Suprapubic skin (tissue), 4 donors: ENCODE data around the gene TAS1R3. TPM values are rescaled to one million over a fixed set of nuclear protein-coding genes. Genes with fewer than 3 reads are reported as not detected.

Experiments
- DNase-seq, 2 donors: peaks; one replicate each; pipeline ENCODE4 v3.0.0-alpha.2; 2019; ENCODE audit warnings: low spot score in 2 of 2
- H3K27ac ChIP-seq: fragments of 200-600 bp; sonication (generic); one replicate; pipeline ENCODE4 v1.5.1; 2019
- H3K27me3 ChIP-seq: fragments of 200-600 bp; sonication (generic); one replicate; pipeline ENCODE4 v1.5.1; 2019
- H3K36me3 ChIP-seq: fragments of 200-600 bp; sonication (generic); one replicate; pipeline ENCODE4 v1.5.1; 2019
- H3K4me1 ChIP-seq: fragments of 200-600 bp; sonication (generic); one replicate; pipeline ENCODE4 v1.5.1; 2019
- H3K4me3 ChIP-seq: fragments of 200-600 bp; sonication (generic); one replicate; pipeline ENCODE4 v1.5.1; 2019; ENCODE audit warnings: mild to moderate bottlenecking
- H3K9me3 ChIP-seq: fragments of 200-600 bp; sonication (generic); one replicate; pipeline ENCODE4 v1.5.1; 2019
- EP300 ChIP-seq: sonication (generic); formaldehyde crosslinking; IDR thresholded peaks from one replicate; pipeline ENCODE4 v1.6.1; 2017; ENCODE audit warnings: antibody characterized with exemption
- POLR2A ChIP-seq, 2 donors: fragments of 450-650 bp; IDR thresholded peaks; one replicate each; pipeline ENCODE4 v1.6.1; 2017; ENCODE audit warnings: antibody characterized with exemption in 2 of 2, mild to moderate bottlenecking in 2 of 2, moderate library complexity in 2 of 2
- POLR2AphosphoS5 ChIP-seq, 3 donors: sonication (generic); formaldehyde crosslinking; IDR thresholded peaks; one replicate each; pipeline ENCODE4 v1.6.1; 2017; ENCODE audit warnings: antibody characterized with exemption in 3 of 3
- WGBS: methylation state at CpG from one replicate; pipeline ENCODE4 v1.1.5; 2018; 5-methylcytosine and 5-hydroxymethylcytosine counted together
- total RNA-seq, 4 donors: library from RNA; depleted of rRNA; stranded (reverse); fragments of >200 nt; gene quantifications; one replicate each; pipeline ENCODE4 v1.1.0, GENCODE V29; 2016
- TF ChIP-seq, protein P1 (sequence below), 2 donors: fragments of 200-600 bp in 1 of 2; fragments of 450-650 bp in 1 of 2; sonication (generic) in 1 of 2; IDR thresholded peaks; one replicate each; pipeline ENCODE4 v1.5.1; 2016 to 2019; ENCODE audit warnings: antibody characterized with exemption in 2 of 2, mild to moderate bottlenecking in 1 of 2, moderate library complexity in 1 of 2

Gene TAS1R3
- total RNA-seq, 4 donors from 2014 or later: 0.56 to 1.8 (median 0.82) TPM

DNA sequence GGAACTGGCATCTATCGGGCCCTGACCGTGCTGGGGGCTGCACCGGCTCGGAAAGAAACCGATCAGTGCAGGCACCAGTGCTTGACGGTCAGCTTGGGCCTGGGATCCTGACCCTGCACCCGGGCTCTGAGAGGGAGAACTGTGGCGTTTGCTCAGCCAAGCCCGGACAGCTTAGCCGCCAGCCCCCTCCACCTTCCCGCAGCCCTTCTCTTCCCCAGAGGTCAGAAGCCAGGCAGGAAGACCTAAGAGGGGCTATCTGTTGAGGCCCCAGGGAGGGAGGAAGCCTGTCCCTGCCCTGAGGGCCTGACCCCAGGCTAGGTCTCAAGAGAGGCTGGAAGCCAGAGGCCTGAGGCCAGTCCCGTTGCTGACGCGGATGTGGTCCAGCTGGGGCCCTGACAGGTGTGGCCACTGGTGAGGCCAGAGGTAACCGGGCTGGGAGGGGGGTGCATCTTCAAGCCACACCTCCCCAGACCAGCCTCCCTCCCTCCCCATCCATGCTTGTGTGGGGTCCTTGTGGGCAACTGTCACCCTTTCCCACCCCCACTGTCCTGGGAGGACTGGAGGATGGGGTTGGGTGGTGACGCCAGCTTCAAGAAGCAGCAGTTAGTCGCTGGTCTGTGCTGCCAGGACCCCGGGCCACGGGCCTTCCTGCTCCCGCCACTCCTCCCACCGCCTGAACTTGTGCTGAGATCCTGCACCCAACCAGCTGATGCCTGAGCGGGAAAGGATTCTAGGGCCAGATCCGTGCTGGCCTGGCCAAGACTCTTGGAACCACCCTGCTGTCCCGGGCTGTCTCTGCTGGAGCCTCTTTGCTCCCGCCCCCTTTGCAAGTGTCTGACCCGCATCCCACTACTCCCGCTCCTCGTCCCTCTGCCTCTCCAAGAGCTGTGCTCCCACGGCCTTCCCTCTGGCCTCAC is 20.7 kb downstream of the TAS1R3 start:
- Histone ChIP-seq H3K27ac (peak overlapping the region; percentile 3), H3K36me3 (no peaks in the 10 kb centered on the region), H3K9me3 (no peaks in the 10 kb centered on the region), H3K27me3 (peaks cover 26% of the 10 kb centered on the region), H3K4me1 (peaks cover 74% of the 10 kb centered on the region), H3K4me3 (peak overlapping the region; percentile 17)
- DNase-seq: no peak
- 48% methylated on average over 6 of the region's 29 CpGs for WGBS
- no peak for TF ChIP-seq POLR2AphosphoS5 (IDR thresholded peaks at IDR 0.05)
- TF ChIP-seq, protein P1, sequence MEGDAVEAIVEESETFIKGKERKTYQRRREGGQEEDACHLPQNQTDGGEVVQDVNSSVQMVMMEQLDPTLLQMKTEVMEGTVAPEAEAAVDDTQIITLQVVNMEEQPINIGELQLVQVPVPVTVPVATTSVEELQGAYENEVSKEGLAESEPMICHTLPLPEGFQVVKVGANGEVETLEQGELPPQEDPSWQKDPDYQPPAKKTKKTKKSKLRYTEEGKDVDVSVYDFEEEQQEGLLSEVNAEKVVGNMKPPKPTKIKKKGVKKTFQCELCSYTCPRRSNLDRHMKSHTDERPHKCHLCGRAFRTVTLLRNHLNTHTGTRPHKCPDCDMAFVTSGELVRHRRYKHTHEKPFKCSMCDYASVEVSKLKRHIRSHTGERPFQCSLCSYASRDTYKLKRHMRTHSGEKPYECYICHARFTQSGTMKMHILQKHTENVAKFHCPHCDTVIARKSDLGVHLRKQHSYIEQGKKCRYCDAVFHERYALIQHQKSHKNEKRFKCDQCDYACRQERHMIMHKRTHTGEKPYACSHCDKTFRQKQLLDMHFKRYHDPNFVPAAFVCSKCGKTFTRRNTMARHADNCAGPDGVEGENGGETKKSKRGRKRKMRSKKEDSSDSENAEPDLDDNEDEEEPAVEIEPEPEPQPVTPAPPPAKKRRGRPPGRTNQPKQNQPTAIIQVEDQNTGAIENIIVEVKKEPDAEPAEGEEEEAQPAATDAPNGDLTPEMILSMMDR (IDR thresholded peaks at IDR 0.05): no peak
- no peak for TF ChIP-seq EP300
- TF ChIP-seq POLR2A (IDR thresholded peaks at IDR 0.05): no peak

- no peak for TF ChIP-seq POLR2A (IDR thresholded peaks at IDR 0.05)
- no peak for TF ChIP-seq POLR2AphosphoS5 (IDR thresholded peaks at IDR 0.05)
- TF ChIP-seq, protein P1 (IDR thresholded peaks at IDR 0.05): no peak
- TF ChIP-seq EP300: no peak
- H3K27me3 ChIP-seq: peaks cover 26% of the 10 kb centered on the region
- no peak overlapping the region for H3K27ac ChIP-seq
- no CpG with 5 or more reads among the region's 5 CpGs for WGBS
- H3K4me3 ChIP-seq: no peak overlapping the region
- DNase-seq: no peak
- no peaks in the 10 kb centered on the region for H3K9me3 ChIP-seq
- no peaks in the 10 kb centered on the region for H3K36me3 ChIP-seq
- H3K4me1 ChIP-seq: peaks cover 70% of the 10 kb centered on the region
These were observed 21.8 kb downstream of the TAS1R3 start for GRCh38 chr1:1352786-1353388.

GRCh38 chr1:1353389-1354151 is 22.5 kb downstream of the TAS1R3 start:
- no peaks in the 10 kb centered on the region for H3K36me3 ChIP-seq
- 41% methylated on average over 12 of the region's 28 CpGs for WGBS
- H3K9me3 ChIP-seq: no peaks in the 10 kb centered on the region
- no peak for DNase-seq
- TF ChIP-seq POLR2AphosphoS5 (IDR thresholded peaks at IDR 0.05) (no peak), EP300 (no peak), POLR2A (IDR thresholded peaks at IDR 0.05) (no peak)
- TF ChIP-seq, protein P1 (IDR thresholded peaks at IDR 0.05): no peak
- H3K4me1 ChIP-seq: peaks cover 68% of the 10 kb centered on the region
- H3K4me3 ChIP-seq: no peak overlapping the region
- peaks cover 26% of the 10 kb centered on the region for H3K27me3 ChIP-seq
- H3K27ac ChIP-seq: no peak overlapping the region

DNA sequence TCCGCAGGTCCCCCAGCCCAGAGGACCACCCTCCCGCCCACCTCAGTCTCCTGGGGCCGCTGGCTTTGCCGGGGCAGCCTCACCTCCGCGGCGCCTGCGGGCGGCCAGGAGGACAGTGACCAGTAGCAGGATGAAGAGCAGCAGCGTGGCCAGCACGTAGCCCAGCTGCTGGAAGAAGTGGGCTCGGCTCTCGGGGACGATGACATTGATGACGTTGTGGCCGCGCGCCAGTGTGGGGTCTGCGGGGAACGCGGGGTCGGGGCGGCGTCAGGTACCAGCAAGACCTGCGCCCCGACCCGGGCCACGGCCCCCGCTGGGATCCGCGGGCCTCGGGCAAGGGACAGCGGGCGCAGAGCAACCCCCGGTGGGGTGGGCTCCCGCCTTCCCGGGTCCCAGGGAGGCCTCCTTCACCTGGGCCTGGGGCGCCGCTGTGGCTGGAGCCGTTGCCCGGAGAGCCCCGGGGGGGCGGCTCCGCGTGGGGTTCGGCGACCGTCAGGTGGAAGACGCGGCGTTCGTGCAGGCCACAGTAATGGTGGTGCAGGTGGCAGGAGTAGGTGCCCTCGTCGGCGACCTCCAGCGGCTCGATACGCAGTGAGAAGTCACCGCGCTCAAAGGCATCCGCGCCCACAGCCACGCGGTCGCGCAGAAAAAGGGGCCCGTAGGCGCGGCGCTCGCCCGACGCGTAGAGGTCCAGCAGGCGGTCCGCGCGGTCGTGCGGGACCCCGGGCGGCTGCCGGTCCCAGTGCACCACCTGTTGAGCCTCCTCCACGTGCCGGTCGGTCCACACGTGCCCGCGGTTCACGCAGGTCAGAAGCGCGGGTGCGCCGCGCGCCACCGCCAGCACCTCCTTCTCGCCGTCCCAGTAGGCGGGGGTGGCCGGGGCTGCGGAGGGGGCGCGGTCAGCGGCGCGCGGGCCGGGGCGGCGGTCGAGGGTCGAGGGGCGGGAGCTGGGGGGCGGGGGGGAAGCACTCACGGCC is 23.5 kb downstream of the TAS1R3 start:
- TF ChIP-seq, protein P1 (IDR thresholded peaks at IDR 0.05): no peak
- TF ChIP-seq POLR2A (IDR thresholded peaks at IDR 0.05) (no peak), EP300 (no peak), POLR2AphosphoS5 (IDR thresholded peaks at IDR 0.05) (no peak)
- H3K27ac ChIP-seq: no peak overlapping the region
- H3K4me3 ChIP-seq: peak overlapping the region; percentile 48
- WGBS: 68% methylated on average over 14 of the region's 116 CpGs
- peaks cover 26% of the 10 kb centered on the region for H3K27me3 ChIP-seq
- peaks cover 76% of the 10 kb centered on the region for H3K4me1 ChIP-seq
- H3K36me3 ChIP-seq: no peaks in the 10 kb centered on the region
- DNase-seq: no peak
- no peaks in the 10 kb centered on the region for H3K9me3 ChIP-seq
